GM12878 (cell line): ENCODE data around the gene SERPINH1.

ENCODE experiments used
- EP300 ChIP-seq, 2 experiments: fragments of 150-350 bp in 1 of 2; IDR thresholded peaks; 2 replicates each; pipeline ENCODE4 v1.6.1; 2011 to 2012; ENCODE audit warnings: low read depth in 2 of 2, low read length in 2 of 2, borderline replicate concordance in 1 of 2, improper control_type of control experiment in 1 of 2, inconsistent platforms in 1 of 2; ENCODE audit not compliant: control insufficient read depth in 1 of 2
- TF ChIP-seq, protein P1 (sequence below): IDR thresholded peaks from 2 replicates; pipeline ENCODE4 v1.6.1; 2012; ENCODE audit warnings: low read depth, low read length, improper control_type of control experiment

DNA sequence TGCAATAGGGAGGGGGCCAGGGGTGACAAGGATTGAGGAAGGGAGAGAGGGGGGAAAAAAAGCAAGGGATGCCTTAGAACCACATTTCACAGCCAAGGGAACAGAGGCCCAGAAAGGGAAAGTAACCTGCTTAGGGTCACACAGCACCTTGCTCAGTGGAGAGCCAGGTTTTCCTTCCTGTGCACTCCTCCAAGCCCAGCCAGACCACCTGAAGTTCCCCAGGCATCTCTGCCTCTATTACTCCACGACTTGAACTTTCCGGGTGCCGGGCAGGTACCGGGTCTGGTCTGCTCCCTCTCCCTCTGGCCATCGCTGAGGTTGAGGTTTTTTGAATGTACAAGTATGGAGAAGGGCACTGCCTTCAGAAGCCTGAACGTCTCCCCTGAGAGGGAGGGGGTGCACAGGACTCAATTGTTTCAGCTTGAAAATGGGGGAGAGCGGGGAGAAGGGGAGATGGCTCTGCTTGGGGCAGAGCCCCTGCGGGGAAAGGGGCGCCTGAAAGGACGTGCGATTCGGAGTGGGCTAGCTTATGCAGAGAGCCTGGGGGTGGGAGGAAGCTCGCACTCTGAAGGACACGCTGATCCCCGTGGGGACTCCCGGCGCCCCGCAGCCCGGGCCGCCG lies 516 bp upstream of the SERPINH1 start:
- TF ChIP-seq EP300 (IDR thresholded peaks at IDR 0.05; ENCODE audit: borderline replicate concordance in 1 of 2, control insufficient read depth in 1 of 2, low read depth in 2 of 2, low read length in 2 of 2) = no peak
- TF ChIP-seq, protein P1, sequence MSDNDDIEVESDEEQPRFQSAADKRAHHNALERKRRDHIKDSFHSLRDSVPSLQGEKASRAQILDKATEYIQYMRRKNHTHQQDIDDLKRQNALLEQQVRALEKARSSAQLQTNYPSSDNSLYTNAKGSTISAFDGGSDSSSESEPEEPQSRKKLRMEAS = no peak
